GM12892 (cell line): ENCODE data around the gene CDC5L.

Experiments
- DNase-seq: peaks from one replicate; pipeline ENCODE4 v3.0.0; 2011; ENCODE audit not compliant: insufficient read length
- FAIRE-seq: peaks from 2 replicates; lab custom pipeline; 2011; peaks lifted over from hg19 to GRCh38; lab: Jason Lieb, UNC
- POLR2A ChIP-seq: IDR thresholded peaks from 2 replicates; pipeline ENCODE4 v1.6.1; 2011; ENCODE audit warnings: low read depth, low read length, control low read depth
- POLR2AphosphoS5 ChIP-seq: IDR thresholded peaks from 2 replicates; pipeline ENCODE4 v1.6.1; 2011; ENCODE audit warnings: low read depth, low read length, control low read depth
- TAF1 ChIP-seq: IDR thresholded peaks from 2 replicates; pipeline ENCODE4 v1.6.1; 2011; ENCODE audit warnings: low read depth, mild to moderate bottlenecking, control low read depth, low read length, borderline replicate concordance

CDC5L gene

GRCh38 chr6:44428682-44429081, 41.2 kb downstream of the CDC5L start:
- no peak for FAIRE-seq
- no peak for DNase-seq
- TF ChIP-seq POLR2A: no peak
- TF ChIP-seq POLR2AphosphoS5: no peak
- TF ChIP-seq TAF1: no peak

- DNase-seq (no peak), FAIRE-seq (no peak)
- TF ChIP-seq POLR2A (no peak), TAF1 (no peak), POLR2AphosphoS5 (no peak)
These were observed 42.8 kb downstream of the CDC5L start for GRCh38 chr6:44430326-44430725.

- TF ChIP-seq POLR2AphosphoS5 (no peak), POLR2A (no peak), TAF1 (no peak)
- FAIRE-seq (no peak), DNase-seq (no peak)
These were observed 43.7 kb downstream of the CDC5L start for GRCh38 chr6:44431118-44431725.

- TF ChIP-seq POLR2AphosphoS5 (no peak), TAF1 (no peak), POLR2A (no peak)
- FAIRE-seq (no peak), DNase-seq (no peak)
These were observed 44.7 kb downstream of the CDC5L start for GRCh38 chr6:44432227-44432626.

GRCh38 chr6:44432726-44433125, 45.2 kb downstream of the CDC5L start:
- TF ChIP-seq POLR2AphosphoS5: no peak
- no peak for FAIRE-seq
- no peak for DNase-seq

GRCh38 chr6:44435500-44435899, 48.0 kb downstream of the CDC5L start:
- TF ChIP-seq TAF1 (no peak), POLR2AphosphoS5 (no peak), POLR2A (no peak)
- no peak for DNase-seq
- FAIRE-seq: no peak

GRCh38 chr6:44438827-44439226, 51.3 kb downstream of the CDC5L start:
- FAIRE-seq: no peak
- TF ChIP-seq TAF1 (no peak), POLR2AphosphoS5 (no peak), POLR2A (no peak)
- DNase-seq: no peak

- TF ChIP-seq POLR2A (no peak), POLR2AphosphoS5 (no peak), TAF1 (no peak)
- DNase-seq (no peak), FAIRE-seq (no peak)
These were observed 52.0 kb downstream of the CDC5L start for GRCh38 chr6:44439270-44440045.

GRCh38 chr6:44441091-44441855, 53.8 kb downstream of the CDC5L start:
- FAIRE-seq (no peak), DNase-seq (no peak)
- TF ChIP-seq TAF1 (no peak), POLR2AphosphoS5 (no peak), POLR2A (no peak)

GRCh38 chr6:44442236-44442635, 54.7 kb downstream of the CDC5L start:
- DNase-seq (no peak), FAIRE-seq (no peak)
- TF ChIP-seq TAF1 (no peak), POLR2A (no peak), POLR2AphosphoS5 (no peak)

GRCh38 chr6:44442833-44443444, 55.4 kb downstream of the CDC5L start:
- FAIRE-seq (no peak), DNase-seq (no peak)
- no peak for TF ChIP-seq POLR2A
- TF ChIP-seq TAF1: no peak
- no peak for TF ChIP-seq POLR2AphosphoS5
